IMR-90 (cell line): ENCODE data around the gene PANK3. TPM values are rescaled to one million over a fixed set of nuclear protein-coding genes. Genes with fewer than 3 reads are reported as not detected.

Experiments used
- ATAC-seq: fragments of 200-7000 bp; cut with Tn5 transposase; 2 replicates; pipeline ENCODE4 v1.9.1; 2020; ENCODE audit warnings: low read depth, mild to moderate bottlenecking, moderate library complexity
- BruUV-seq: library from RNA; stranded (reverse); fragments of 400-500 nt; replicated peaks from 2 replicates; lab custom pipeline; 2021; lab: Mats Ljungman, UMichigan
- CTCF ChIA-PET: fragments of 300-600 bp; formaldehyde crosslinking; extraction: SDS; loops from one replicate; lab custom pipeline; 2021; ENCODE audit warnings: antibody characterized with exemption; lab: Yijun Ruan, JAX
- POLR2A ChIA-PET: fragments of 300-600 bp; sonication (Branson Sonifier 250); formaldehyde crosslinking; loops from one replicate; lab custom pipeline; 2022; ENCODE audit warnings: antibody characterized with exemption; ENCODE audit not compliant: unreplicated experiment; lab: Charles Lee
- DNase-seq: peaks from one replicate; pipeline ENCODE4 v3.0.0; 2013
- H2AFZ ChIP-seq: replicated peaks from 2 replicates; pipeline ENCODE3; 2013; ENCODE audit warnings: low read length, mild to moderate bottlenecking; ENCODE audit not compliant: poor library complexity
- H2AK5ac ChIP-seq: 2 replicates; pipeline ENCODE4 v1.6.1; 2013; ENCODE audit warnings: low read depth, low read length, inconsistent platforms
- H2AK9ac ChIP-seq: replicated peaks from 2 replicates; pipeline ENCODE3; 2013; ENCODE audit warnings: mild to moderate bottlenecking, low read depth, low read length, moderate library complexity; ENCODE audit not compliant: poor library complexity
- H2BK120ac ChIP-seq: 2 replicates; pipeline ENCODE4 v1.6.1; 2013; ENCODE audit warnings: low read depth, low read length, inconsistent platforms
- H2BK15ac ChIP-seq: 3 replicates; pipeline ENCODE4 v1.6.1; 2013; ENCODE audit warnings: low read depth, low read length, inconsistent platforms
- H2BK20ac ChIP-seq: 2 replicates; pipeline ENCODE4 v1.6.1; 2013; ENCODE audit warnings: low read depth, mild to moderate bottlenecking, inconsistent platforms, low read length, moderate library complexity
- H2BK5ac ChIP-seq: 2 replicates; pipeline ENCODE4 v1.6.1; 2013; ENCODE audit warnings: mild to moderate bottlenecking, low read depth, low read length, inconsistent platforms; ENCODE audit not compliant: poor library complexity, severe bottlenecking
- H3K14ac ChIP-seq: replicated peaks from 2 replicates; pipeline ENCODE4 v1.6.1; 2013; ENCODE audit warnings: low read depth, low read length, inconsistent platforms
- H3K18ac ChIP-seq: 2 replicates; pipeline ENCODE4 v1.6.1; 2013; ENCODE audit warnings: low read depth, low read length, control low read depth
- H3K23ac ChIP-seq: 2 replicates; pipeline ENCODE4 v1.6.1; 2013; ENCODE audit warnings: low read depth, low read length, inconsistent platforms
- H3K27ac ChIP-seq: 2 replicates; pipeline ENCODE4 v1.5.1; 2013; ENCODE audit warnings: mild to moderate bottlenecking, control low read depth, low read length; ENCODE audit not compliant: insufficient read depth
- H3K27me3 ChIP-seq: 2 replicates; pipeline ENCODE4 v1.6.1; 2013; ENCODE audit warnings: low read length; ENCODE audit not compliant: control insufficient read depth, insufficient read depth
- H3K36me3 ChIP-seq: 2 replicates; pipeline ENCODE4 v1.6.1; 2013; ENCODE audit warnings: low read length, mixed read lengths; ENCODE audit not compliant: control insufficient read depth, insufficient read depth
- H3K4ac ChIP-seq: 2 replicates; pipeline ENCODE4 v1.6.1; 2013; ENCODE audit warnings: low read depth, low read length, inconsistent platforms
- H3K4me1 ChIP-seq: 2 replicates; pipeline ENCODE4 v1.6.1; 2013; ENCODE audit warnings: low read length, mixed read lengths; ENCODE audit not compliant: control insufficient read depth, insufficient read depth
- H3K4me2 ChIP-seq: 2 replicates; pipeline ENCODE4 v1.6.1; 2013; ENCODE audit warnings: low read depth, mild to moderate bottlenecking, control low read depth, low read length, moderate library complexity
- H3K4me3 ChIP-seq: 2 replicates; pipeline ENCODE4 v1.5.1; 2013; ENCODE audit warnings: low read depth, mild to moderate bottlenecking, control low read depth, low read length, moderate library complexity; ENCODE audit not compliant: insufficient read depth
- H3K56ac ChIP-seq: 2 replicates; pipeline ENCODE4 v1.6.1; 2013; ENCODE audit warnings: low read length, inconsistent platforms; ENCODE audit not compliant: insufficient read depth; ENCODE audit errors: extremely low read depth
- H3K79me1 ChIP-seq, 2 experiments: 2 replicates each; pipeline ENCODE4 v1.6.1; 2013; ENCODE audit warnings: low read length in 2 of 2, inconsistent platforms in 1 of 2, low read depth in 1 of 2
- H3K9ac ChIP-seq: 2 replicates; pipeline ENCODE4 v1.6.1; 2013; ENCODE audit warnings: low read depth, low read length, control low read depth
- H3K9me1 ChIP-seq: 2 replicates; pipeline ENCODE4 v1.6.1; 2013; ENCODE audit warnings: low read length, inconsistent platforms; ENCODE audit not compliant: insufficient read depth
- H3K9me3 ChIP-seq: 2 replicates; pipeline ENCODE4 v1.6.1; 2013; ENCODE audit warnings: low read length; ENCODE audit not compliant: control insufficient read depth, insufficient read depth
- H4K20me1 ChIP-seq: 2 replicates; pipeline ENCODE4 v1.6.1; 2013; ENCODE audit warnings: low read length, inconsistent platforms; ENCODE audit not compliant: insufficient read depth
- H4K5ac ChIP-seq: 2 replicates; pipeline ENCODE4 v1.6.1; 2013; ENCODE audit warnings: mild to moderate bottlenecking, low read depth, low read length, control low read depth
- H4K8ac ChIP-seq, 2 experiments: 2 replicates each; pipeline ENCODE4 v1.6.1; 2013; ENCODE audit warnings: low read depth in 2 of 2, low read length in 2 of 2, control low read depth in 1 of 2, inconsistent platforms in 1 of 2
- H4K91ac ChIP-seq: 2 replicates; pipeline ENCODE4 v1.6.1; 2013; ENCODE audit warnings: low read depth, low read length, inconsistent platforms; ENCODE audit not compliant: insufficient read depth
- BHLHE40 ChIP-seq: fragments of 150-350 bp; IDR thresholded peaks from 2 replicates; pipeline ENCODE4 v1.6.1; 2016; ENCODE audit warnings: mild to moderate bottlenecking, low read depth, low read length
- CHD1 ChIP-seq: IDR thresholded peaks from 2 replicates; pipeline ENCODE4 v1.6.1; 2012; ENCODE audit warnings: low read depth, low read length, improper control_type of control experiment
- CTCF ChIP-seq: conservative IDR thresholded peaks from 2 replicates; pipeline ENCODE4 v1.5.1; 2012; ENCODE audit warnings: mild to moderate bottlenecking, low read depth, low read length, improper control_type of control experiment
- ELK1 ChIP-seq: fragments of 150-350 bp; IDR thresholded peaks from 2 replicates; pipeline ENCODE4 v1.6.1; 2016; ENCODE audit warnings: low read depth, mild to moderate bottlenecking, low read length, moderate library complexity, borderline replicate concordance
- FOS ChIP-seq: fragments of 150-350 bp; IDR thresholded peaks from 2 replicates; pipeline ENCODE4 v1.6.1; 2016; ENCODE audit warnings: low read depth, low read length
- MXI1 ChIP-seq: IDR thresholded peaks from 2 replicates; pipeline ENCODE4 v1.6.1; 2012; ENCODE audit warnings: low read depth, mild to moderate bottlenecking, low read length, moderate library complexity, borderline replicate concordance
- NFE2L2 ChIP-seq: fragments of 150-350 bp; IDR thresholded peaks from 2 replicates; pipeline ENCODE4 v1.6.1; 2016; ENCODE audit warnings: low read depth, mild to moderate bottlenecking, low read length
- POLR2A ChIP-seq: IDR thresholded peaks from 2 replicates; pipeline ENCODE4 v1.6.1; 2012; ENCODE audit warnings: mild to moderate bottlenecking, low read depth, low read length
- RAD21 ChIP-seq: IDR thresholded peaks from 2 replicates; pipeline ENCODE4 v1.6.1; 2012; ENCODE audit warnings: low read length, improper control_type of control experiment
- WGBS, 2 experiments: methylation state at CpG; one replicate each; pipeline versions ENCODE4 v1.1.5 to v1.1.7; 2013; ENCODE audit warnings: missing lambda C conversion rate in 2 of 2; ENCODE audit not compliant: insufficient read length in 1 of 2; ENCODE audit errors: extremely low coverage in 2 of 2; 5-methylcytosine and 5-hydroxymethylcytosine counted together
- dilution Hi-C: fragments of 300-500 bp; cut with HindIII; formaldehyde crosslinking; loops from one replicate; pipeline ENCODE4 v1.14.3; 2018; ENCODE audit warnings: low sequenced_read_pairs; ENCODE audit not compliant: unreplicated experiment
- in situ Hi-C: fragments of 300-500 bp; cut with MboI; formaldehyde crosslinking; loops from 3 replicates; pipeline ENCODE4 v1.14.3; 2019; ENCODE audit warnings: low sequenced_read_pairs, inconsistent platforms, mixed read lengths
- intact Hi-C: fragments of 100-400 bp; cut with micrococcal nuclease; formaldehyde crosslinking; loops from 2 replicates; pipeline ENCODE4 v1.10.0; 2022
- polyA plus RNA-seq, 3 experiments: library from polyadenylated mRNA; depleted of rRNA; stranded (reverse); fragments of >200 nt; gene quantifications; 2 replicates each; pipeline ENCODE4 v1.2.3, GENCODE V29; 2012; ENCODE audit warnings: low replicate concordance in 1 of 3
- total RNA-seq: library from RNA; depleted of rRNA; stranded (reverse); fragments of >200 nt; gene quantifications from 2 replicates; pipeline ENCODE4 v1.2.3, GENCODE V29; 2012

PANK3 gene
- total and polyA plus RNA-seq, 2 of the 4 experiments (the other 2 are of a cell fraction), result 6.9 to 21.0 TPM

- Histone ChIP-seq H3K18ac (no peak overlapping the region), H2BK120ac (no peak overlapping the region), H3K4me1 (0 out of 2 replicates have a peak, but pooled peaks cover 4% of the 10 kb centered on the region), H3K4ac (no peak overlapping the region), H3K27ac (no peak overlapping the region), H2BK20ac (no peak overlapping the region), H3K9ac (no peak overlapping the region), H2AK9ac (no peak overlapping the region), H4K5ac (no peak overlapping the region), H3K79me1 (peaks cover 11 to 16% of the 10 kb centered on the region in 2 experiments), H3K36me3 (peaks cover 22% of the 10 kb centered on the region), H3K56ac (no peak overlapping the region), H4K91ac (no peak overlapping the region), H2BK15ac (no peak overlapping the region), H2AFZ (no peak overlapping the region), H2BK5ac (no peak overlapping the region), H3K9me1 (no peaks in the 10 kb centered on the region), H3K9me3 (no peaks in the 10 kb centered on the region), H2AK5ac (no peak overlapping the region), H4K20me1 (peaks cover 9% of the 10 kb centered on the region; the same call in 1 of the 2 replicates), H3K23ac (no peak overlapping the region), H4K8ac (no peak overlapping the region), H3K27me3 (no peaks in the 10 kb centered on the region), H3K14ac (no peak overlapping the region), H3K4me2 (no peak overlapping the region), H3K4me3 (no peak overlapping the region)
- in situ Hi-C loops (no loop called here), dilution Hi-C loops (no loop called here), intact Hi-C loops (loop anchor here (5.0 kb wide), 1 partner anchor 61 kb away; no protein-coding TSS in a partner anchor)
- TF ChIP-seq RAD21 (no peak), ELK1 (no peak), BHLHE40 (no peak), CTCF (no peak), MXI1 (no peak), FOS (no peak), NFE2L2 (no peak), CHD1 (no peak), POLR2A (no peak)
- DNase-seq (no peak), ATAC-seq (no peak)
- no TSS peak for BruUV-seq
- WGBS, 2 experiments, result no CpG with 5 or more reads among the region's 2 CpGs
- POLR2A ChIA-PET, result no interaction called here
- CTCF ChIA-PET, result no interaction called here
Observed at GRCh38 chr5:168553377-168554130, 25.6 kb downstream of the PANK3 start.
